ENCODE measurements around the gene LRRC4. TPM values are rescaled to one million over a fixed set of nuclear protein-coding genes. Genes with fewer than 3 reads are reported as not detected.
A peak's percentile ranks its signal among the peaks of the same experiment; 100 is the strongest.

The LRRC4 gene
- total and polyA plus RNA-seq, 2 donors (not counting 1 experiment from before 2014, with no cell fraction given): 0.20 to 0.33 TPM

DNA sequence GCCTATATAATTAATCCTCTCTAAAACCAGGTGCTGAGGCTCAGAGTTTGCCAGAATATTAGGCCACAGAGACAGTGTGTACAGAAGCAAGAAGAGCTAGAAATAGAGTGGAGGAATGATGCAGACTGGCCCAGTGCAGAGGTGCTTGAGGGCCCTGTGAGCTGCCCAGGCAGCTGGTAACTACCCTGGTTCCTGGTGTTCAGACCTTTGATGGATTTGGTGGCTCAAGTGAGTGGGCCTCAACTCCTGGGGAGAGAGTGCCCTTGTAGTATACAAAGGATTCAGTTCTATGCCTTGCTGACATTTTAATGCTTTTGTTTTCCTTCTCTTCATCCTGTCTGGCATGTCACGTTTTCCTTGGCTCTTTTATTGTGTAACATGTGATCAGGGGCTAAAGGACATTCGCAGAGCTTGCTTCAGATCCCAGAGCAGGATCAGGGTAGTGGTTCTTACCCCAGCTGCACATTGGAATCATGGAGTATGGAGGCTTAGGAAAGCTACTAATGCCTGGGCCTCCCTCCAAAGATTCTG, 20.0 kb downstream of the LRRC4 start:
- no peaks in the 10 kb centered on the region for H4K20me1 ChIP-seq (ENCODE audit: control insufficient read depth, extremely low read depth, insufficient read depth, low read length)
- no peak for DNase-seq (ENCODE audit: low read depth in 2 of 2)
- no peak for TF ChIP-seq EZH2 (IDR thresholded peaks at IDR 0.05; ENCODE audit: low read length, missing control alignments)
- TF ChIP-seq, protein P1, sequence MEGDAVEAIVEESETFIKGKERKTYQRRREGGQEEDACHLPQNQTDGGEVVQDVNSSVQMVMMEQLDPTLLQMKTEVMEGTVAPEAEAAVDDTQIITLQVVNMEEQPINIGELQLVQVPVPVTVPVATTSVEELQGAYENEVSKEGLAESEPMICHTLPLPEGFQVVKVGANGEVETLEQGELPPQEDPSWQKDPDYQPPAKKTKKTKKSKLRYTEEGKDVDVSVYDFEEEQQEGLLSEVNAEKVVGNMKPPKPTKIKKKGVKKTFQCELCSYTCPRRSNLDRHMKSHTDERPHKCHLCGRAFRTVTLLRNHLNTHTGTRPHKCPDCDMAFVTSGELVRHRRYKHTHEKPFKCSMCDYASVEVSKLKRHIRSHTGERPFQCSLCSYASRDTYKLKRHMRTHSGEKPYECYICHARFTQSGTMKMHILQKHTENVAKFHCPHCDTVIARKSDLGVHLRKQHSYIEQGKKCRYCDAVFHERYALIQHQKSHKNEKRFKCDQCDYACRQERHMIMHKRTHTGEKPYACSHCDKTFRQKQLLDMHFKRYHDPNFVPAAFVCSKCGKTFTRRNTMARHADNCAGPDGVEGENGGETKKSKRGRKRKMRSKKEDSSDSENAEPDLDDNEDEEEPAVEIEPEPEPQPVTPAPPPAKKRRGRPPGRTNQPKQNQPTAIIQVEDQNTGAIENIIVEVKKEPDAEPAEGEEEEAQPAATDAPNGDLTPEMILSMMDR (conservative IDR thresholded peaks at IDR 0.05 in 1 of 2, IDR thresholded peaks at IDR 0.05 in 1 of 2; ENCODE audit: low read depth in 1 of 2, low read length in 2 of 2): no peak

DNA sequence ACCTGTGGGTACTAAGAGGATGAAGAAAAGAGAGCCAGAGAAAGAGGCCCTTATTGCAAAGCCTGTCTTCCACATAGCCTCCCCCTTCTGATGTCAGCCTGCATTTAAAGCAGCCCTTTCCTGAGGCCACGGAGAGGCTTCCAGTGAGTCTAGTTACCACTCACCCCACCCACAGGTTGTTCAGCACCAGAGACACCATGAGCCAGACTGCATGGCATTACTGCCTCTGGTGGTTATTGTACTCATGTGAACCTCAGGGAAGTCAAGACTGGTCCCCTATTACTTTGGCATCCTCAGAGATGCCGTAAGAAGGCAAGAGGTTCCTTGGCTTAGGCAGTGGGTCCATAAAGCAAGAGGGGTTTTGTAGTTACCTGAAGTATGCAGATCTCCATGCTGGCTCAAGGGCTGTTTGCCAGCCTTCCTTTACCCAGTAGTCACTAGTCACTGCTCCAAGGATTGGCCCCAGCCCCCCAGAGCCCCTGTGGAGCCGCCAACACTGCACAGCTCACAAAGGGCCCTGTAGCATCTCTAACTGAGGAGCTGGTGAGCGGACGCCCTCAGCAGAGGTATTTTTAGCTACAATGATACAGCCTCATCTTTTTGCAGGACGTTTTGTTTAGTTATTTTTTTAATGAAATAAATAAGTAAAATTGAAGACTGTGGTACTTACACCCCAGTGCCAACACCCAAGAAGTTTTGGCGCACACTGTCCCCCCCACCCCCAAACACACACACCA, 20.7 kb downstream of the LRRC4 start:
- Histone ChIP-seq H3K4me1 (ENCODE audit: control insufficient read depth, extremely low read depth, insufficient read depth, low read length) (no peaks in the 10 kb centered on the region), H3K36me3 (ENCODE audit: control insufficient read depth, insufficient read depth, low read length) (no peaks in the 10 kb centered on the region), H3K79me2 (ENCODE audit: control insufficient read depth, insufficient read depth, low read length) (no peaks in the 10 kb centered on the region), H3K9me3 (ENCODE audit: control insufficient read depth, insufficient read depth, low read depth, low read length) (no peaks in the 10 kb centered on the region), H3K4me3 (replicated peaks in 1 of 4; ENCODE audit: control extremely low read depth in 1 of 4, insufficient read depth in 1 of 4, low read depth in 3 of 4, low read length in 4 of 4) (no peak overlapping the region), H3K4me2 (ENCODE audit: extremely low read depth, insufficient read depth, low read length) (no peak overlapping the region), H3K27ac (ENCODE audit: insufficient read depth, low read length) (no peak overlapping the region), H4K20me1 (ENCODE audit: control insufficient read depth, extremely low read depth, insufficient read depth, low read length) (no peaks in the 10 kb centered on the region), H2AFZ (ENCODE audit: low read length) (no peak overlapping the region), H3K9ac (ENCODE audit: insufficient read depth, low read length) (no peak overlapping the region), H3K27me3 (ENCODE audit: control insufficient read depth, insufficient read depth, low read length) (no peaks in the 10 kb centered on the region)
- no peak for DNase-seq (ENCODE audit: low read depth in 2 of 2)
- no peak for TF ChIP-seq EZH2 (IDR thresholded peaks at IDR 0.05; ENCODE audit: low read length, missing control alignments)
- TF ChIP-seq, protein P1 (conservative IDR thresholded peaks at IDR 0.05 in 1 of 2, IDR thresholded peaks at IDR 0.05 in 1 of 2; ENCODE audit: low read depth in 1 of 2, low read length in 2 of 2): peak in 1 of 2 donors; percentile 15

More for the DNA sequence above, 20.0 kb downstream of the LRRC4 start:
- no peaks in the 10 kb centered on the region for H3K27me3 ChIP-seq (ENCODE audit: control insufficient read depth, insufficient read depth, low read length)
- H3K27ac ChIP-seq (ENCODE audit: insufficient read depth, low read length): no peak overlapping the region
- no peaks in the 10 kb centered on the region for H3K36me3 ChIP-seq (ENCODE audit: control insufficient read depth, insufficient read depth, low read length)
- H3K4me1 ChIP-seq (ENCODE audit: control insufficient read depth, extremely low read depth, insufficient read depth, low read length): no peaks in the 10 kb centered on the region
- no peak overlapping the region for H3K9ac ChIP-seq (ENCODE audit: insufficient read depth, low read length)
- no peaks in the 10 kb centered on the region for H3K79me2 ChIP-seq (ENCODE audit: control insufficient read depth, insufficient read depth, low read length)
- H3K4me3 ChIP-seq (replicated peaks in 1 of 4; ENCODE audit: control extremely low read depth in 1 of 4, insufficient read depth in 1 of 4, low read depth in 3 of 4, low read length in 4 of 4): no peak overlapping the region
- H2AFZ ChIP-seq (ENCODE audit: low read length): no peak overlapping the region
- H3K4me2 ChIP-seq (ENCODE audit: extremely low read depth, insufficient read depth, low read length): no peak overlapping the region
- H3K9me3 ChIP-seq (ENCODE audit: control insufficient read depth, insufficient read depth, low read depth, low read length): no peaks in the 10 kb centered on the region

DNA sequence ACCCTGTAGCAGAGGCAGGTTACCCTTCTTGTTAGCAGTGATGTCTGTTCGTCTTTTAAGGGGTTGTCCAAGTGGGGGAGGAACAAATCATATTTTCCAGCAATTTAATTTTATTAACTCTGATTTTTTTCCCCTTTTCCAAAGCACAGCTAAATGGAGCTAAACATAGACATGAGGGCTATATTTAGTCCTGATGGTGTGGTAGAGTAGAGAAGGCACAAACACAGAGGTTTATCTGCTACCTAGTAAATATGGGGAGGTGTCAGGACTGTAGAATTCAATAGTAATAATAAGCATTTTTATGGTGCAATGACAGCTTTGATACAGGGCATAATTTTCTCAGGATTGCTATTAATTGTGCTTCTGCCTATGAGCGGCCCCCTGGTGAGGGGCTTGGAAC, 22.5 kb downstream of the LRRC4 start:
- Histone ChIP-seq H3K4me1 (ENCODE audit: control insufficient read depth, extremely low read depth, insufficient read depth, low read length) (no peaks in the 10 kb centered on the region), H3K9ac (ENCODE audit: insufficient read depth, low read length) (no peak overlapping the region), H3K9me3 (ENCODE audit: control insufficient read depth, insufficient read depth, low read depth, low read length) (no peaks in the 10 kb centered on the region), H3K36me3 (ENCODE audit: control insufficient read depth, insufficient read depth, low read length) (no peaks in the 10 kb centered on the region), H3K4me3 (replicated peaks in 1 of 4; ENCODE audit: control extremely low read depth in 1 of 4, insufficient read depth in 1 of 4, low read depth in 3 of 4, low read length in 4 of 4) (no peak overlapping the region), H2AFZ (ENCODE audit: low read length) (no peak overlapping the region), H3K27ac (ENCODE audit: insufficient read depth, low read length) (no peak overlapping the region), H3K79me2 (ENCODE audit: control insufficient read depth, insufficient read depth, low read length) (no peaks in the 10 kb centered on the region), H3K4me2 (ENCODE audit: extremely low read depth, insufficient read depth, low read length) (no peak overlapping the region), H4K20me1 (ENCODE audit: control insufficient read depth, extremely low read depth, insufficient read depth, low read length) (no peaks in the 10 kb centered on the region), H3K27me3 (ENCODE audit: control insufficient read depth, insufficient read depth, low read length) (no peaks in the 10 kb centered on the region)
- TF ChIP-seq, protein P1 (conservative IDR thresholded peaks at IDR 0.05 in 1 of 2, IDR thresholded peaks at IDR 0.05 in 1 of 2; ENCODE audit: low read depth in 1 of 2, low read length in 2 of 2): no peak
- TF ChIP-seq EZH2 (IDR thresholded peaks at IDR 0.05; ENCODE audit: low read length, missing control alignments): no peak
- DNase-seq (ENCODE audit: low read depth in 2 of 2): no peak

Measured in fibroblast of lung (primary cell).